HG02571 (cell line): ENCODE measurements around the gene RAB11FIP2.

Experiments used
- ATAC-seq: cut with Tn5 transposase; IDR thresholded peaks from one replicate; pipeline ENCODE4 v1.9.1; 2021; ENCODE audit warnings: mild to moderate bottlenecking, moderate library complexity; ENCODE audit not compliant: unreplicated experiment

The RAB11FIP2 gene

GRCh38 chr10:118035354-118036005 is 11.3 kb downstream of the RAB11FIP2 start:
- ATAC-seq, result no peak

GRCh38 chr10:118034791-118035261 is 11.9 kb downstream of the RAB11FIP2 start:
- ATAC-seq, result no peak

- ATAC-seq, result no peak
Observed at GRCh38 chr10:118033905-118034304, 12.8 kb downstream of the RAB11FIP2 start.

- ATAC-seq, result no peak
Observed at GRCh38 chr10:118032564-118032963, 14.2 kb downstream of the RAB11FIP2 start.

- ATAC-seq, result no peak
Observed at GRCh38 chr10:118031351-118032075, 15.2 kb downstream of the RAB11FIP2 start.

- peak; percentile 98 for ATAC-seq
Observed at GRCh38 chr10:118028619-118029018, 18.1 kb downstream of the RAB11FIP2 start.

- no peak for ATAC-seq
Observed at GRCh38 chr10:118027397-118027796, 19.3 kb downstream of the RAB11FIP2 start.

GRCh38 chr10:118026936-118027335 is 19.8 kb downstream of the RAB11FIP2 start:
- ATAC-seq, result no peak

- no peak for ATAC-seq
Observed at GRCh38 chr10:118020365-118020764, 26.4 kb downstream of the RAB11FIP2 start.

- ATAC-seq, result no peak
Observed at GRCh38 chr10:118017850-118018249, 28.9 kb downstream of the RAB11FIP2 start.

- ATAC-seq, result no peak
Observed at GRCh38 chr10:118017071-118017740, 29.5 kb downstream of the RAB11FIP2 start.

GRCh38 chr10:118012952-118013525 is 33.7 kb downstream of the RAB11FIP2 start:
- ATAC-seq, result no peak

- no peak for ATAC-seq
Observed at GRCh38 chr10:118007773-118008172, 39.0 kb downstream of the RAB11FIP2 start.

GRCh38 chr10:118003126-118003525 is 43.6 kb downstream of the RAB11FIP2 start:
- ATAC-seq, result no peak

GRCh38 chr10:118002581-118002980 is 44.2 kb downstream of the RAB11FIP2 start:
- no peak for ATAC-seq

- no peak for ATAC-seq
Observed at GRCh38 chr10:117997673-117998072, 49.1 kb downstream of the RAB11FIP2 start.

- no peak for ATAC-seq
Observed at GRCh38 chr10:117996709-117997108, 50.0 kb downstream of the RAB11FIP2 start.

GRCh38 chr10:117994771-117995170 is 52.0 kb downstream of the RAB11FIP2 start:
- ATAC-seq, result no peak

- ATAC-seq, result no peak
Observed at GRCh38 chr10:117993166-117993565, 53.6 kb downstream of the RAB11FIP2 start.

GRCh38 chr10:117991701-117992100 is 55.0 kb downstream of the RAB11FIP2 start:
- no peak for ATAC-seq

- ATAC-seq, result no peak
Observed at GRCh38 chr10:117989962-117990361, 56.8 kb downstream of the RAB11FIP2 start.
